ENCODE data around the gene CDCA4. TPM values are rescaled to one million over a fixed set of nuclear protein-coding genes. Genes with fewer than 3 reads are reported as not detected.
A peak's percentile ranks its signal among the peaks of the same experiment; 100 is the strongest.

The CDCA4 gene
- total and polyA plus RNA-seq, 10 donors, result 5.8 to 15.1 (median 8.6) TPM

GRCh38 chr14:104985675-104986486 lies 35.0 kb downstream of the CDCA4 start, which contains the start of gene CLBA1:
Gene CLBA1, plus strand, starts transcription at chr14:104985788. Its CDS starts 644 bp downstream, at chr14:104986432.
- Histone ChIP-seq H3K4me1 (peaks cover 5 to 25% (median 15%) of the 10 kb centered on the region in 6 donors), H3K27ac (peak within 1 kb of the TSS; percentile 35 to 86 (median 78)), H3K27me3 (replicated peaks in 1 of 7) (no peaks in the 10 kb centered on the region), H3K9me3 (no peaks in the 10 kb centered on the region), H3K36me3 (no peaks in the 10 kb centered on the region), H3K4me3 (peak within 1 kb of the TSS; percentile 66 to 93 (median 84))
- intact Hi-C loops (cut with DNase I; ENCODE audit: low total_unique reads), result no loop called here
- peak; percentile 78 to 89 (median 87) for TF ChIP-seq POLR2AphosphoS5 (IDR thresholded peaks at IDR 0.05)
- TF ChIP-seq CTCF (IDR thresholded peaks at IDR 0.05 in 8 of 11, conservative IDR thresholded peaks at IDR 0.05 in 3 of 11), result peak in 1 of 11 experiments; percentile 27
- TF ChIP-seq POLR2A (IDR thresholded peaks at IDR 0.05), result no peak
- DNase-seq, result peak; percentile 99
- WGBS, 5 donors, result 2 to 4% (median 3%) methylated on average over 24 to 77 of the region's 77 CpGs

- peak; percentile 71 for DNase-seq
- TF ChIP-seq CTCF (IDR thresholded peaks at IDR 0.05 in 8 of 11, conservative IDR thresholded peaks at IDR 0.05 in 3 of 11), result no peak
- TF ChIP-seq POLR2AphosphoS5 (IDR thresholded peaks at IDR 0.05), result no peak
- no peak for TF ChIP-seq POLR2A (IDR thresholded peaks at IDR 0.05)
- Histone ChIP-seq H3K36me3 (no peaks in the 10 kb centered on the region), H3K27me3 (replicated peaks in 1 of 7) (peaks cover 0 to 2% (median 0%) of the 10 kb centered on the region in 7 donors), H3K4me1 (peaks cover 5 to 25% (median 15%) of the 10 kb centered on the region in 6 donors), H3K9me3 (no peaks in the 10 kb centered on the region), H3K27ac (peak overlapping the region in 1 of 8 donors; percentile 86), H3K4me3 (peak overlapping the region in 2 of 8 donors; percentile 72 to 90)
- intact Hi-C loops (cut with DNase I; ENCODE audit: low total_unique reads), result no loop called here
- WGBS, 5 donors, result 88 to 94% (median 90%) methylated on average over 15 of the region's 15 CpGs
These were observed 36.6 kb downstream of the CDCA4 start for GRCh38 chr14:104984056-104984894.

GRCh38 chr14:104983231-104983721 lies 37.6 kb downstream of the CDCA4 start:
- Histone ChIP-seq H3K27ac (no peak overlapping the region), H3K27me3 (replicated peaks in 1 of 7) (peaks cover 0 to 12% (median 5%) of the 10 kb centered on the region in 7 donors), H3K4me3 (no peak overlapping the region), H3K9me3 (no peaks in the 10 kb centered on the region), H3K4me1 (peaks cover 5 to 32% (median 21%) of the 10 kb centered on the region in 6 donors), H3K36me3 (no peaks in the 10 kb centered on the region)
- peak; percentile 72 for DNase-seq
- no peak for TF ChIP-seq CTCF (IDR thresholded peaks at IDR 0.05 in 8 of 11, conservative IDR thresholded peaks at IDR 0.05 in 3 of 11)
- intact Hi-C loops (cut with DNase I; ENCODE audit: low total_unique reads), result no loop called here
- 65 to 81% (median 74%) methylated on average over 5 to 12 of the region's 12 CpGs for WGBS, 5 donors

Measured in spleen (tissue), 11 donors.